Measurements from ENCODE around the gene LATS2. TPM values are rescaled to one million over a fixed set of nuclear protein-coding genes. Genes with fewer than 3 reads are reported as not detected.
"Not testable (repeated sequence)": the region's sequence is repeated elsewhere in the genome, so short reads cannot be mapped to it uniquely, and the experiment has no call there.

The LATS2 gene
- total RNA-seq, 1 donor from 2014 or later, result 104 TPM

DNA sequence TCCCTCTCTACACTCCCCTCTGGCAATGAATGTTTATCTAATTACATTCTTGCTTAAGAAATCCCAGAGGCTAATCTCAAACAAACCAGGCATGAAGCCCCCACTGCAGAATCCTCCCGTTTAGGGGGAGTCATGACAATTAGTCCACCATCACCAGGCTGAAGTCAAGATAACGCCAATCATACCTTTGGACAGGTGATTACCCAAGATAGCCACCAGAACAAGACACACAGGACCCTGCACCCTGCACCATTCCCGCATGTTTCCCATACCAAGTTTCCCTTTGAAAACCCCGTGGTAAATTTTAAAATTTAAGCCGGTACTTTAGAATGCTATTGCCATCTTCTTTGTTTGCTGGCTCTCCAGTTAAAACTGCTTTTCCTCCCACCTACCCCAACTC, 94.0 kb downstream of the LATS2 start:
- H3K4me3 Mint-ChIP-seq (ENCODE audit: unreplicated experiment), result no peak overlapping the region
- peaks cover 12% of the 10 kb centered on the region for H3K4me1 Mint-ChIP-seq (ENCODE audit: low read depth)
- TF ChIP-seq, protein P1, sequence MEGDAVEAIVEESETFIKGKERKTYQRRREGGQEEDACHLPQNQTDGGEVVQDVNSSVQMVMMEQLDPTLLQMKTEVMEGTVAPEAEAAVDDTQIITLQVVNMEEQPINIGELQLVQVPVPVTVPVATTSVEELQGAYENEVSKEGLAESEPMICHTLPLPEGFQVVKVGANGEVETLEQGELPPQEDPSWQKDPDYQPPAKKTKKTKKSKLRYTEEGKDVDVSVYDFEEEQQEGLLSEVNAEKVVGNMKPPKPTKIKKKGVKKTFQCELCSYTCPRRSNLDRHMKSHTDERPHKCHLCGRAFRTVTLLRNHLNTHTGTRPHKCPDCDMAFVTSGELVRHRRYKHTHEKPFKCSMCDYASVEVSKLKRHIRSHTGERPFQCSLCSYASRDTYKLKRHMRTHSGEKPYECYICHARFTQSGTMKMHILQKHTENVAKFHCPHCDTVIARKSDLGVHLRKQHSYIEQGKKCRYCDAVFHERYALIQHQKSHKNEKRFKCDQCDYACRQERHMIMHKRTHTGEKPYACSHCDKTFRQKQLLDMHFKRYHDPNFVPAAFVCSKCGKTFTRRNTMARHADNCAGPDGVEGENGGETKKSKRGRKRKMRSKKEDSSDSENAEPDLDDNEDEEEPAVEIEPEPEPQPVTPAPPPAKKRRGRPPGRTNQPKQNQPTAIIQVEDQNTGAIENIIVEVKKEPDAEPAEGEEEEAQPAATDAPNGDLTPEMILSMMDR (IDR thresholded peaks at IDR 0.05), result no peak
- no peak overlapping the region for H3K27ac Mint-ChIP-seq (ENCODE audit: unreplicated experiment)
- DNase-seq (ENCODE audit: low spot score), result no peak
- H3K27me3 Mint-ChIP-seq (ENCODE audit: low read depth), result no peaks in the 10 kb centered on the region
- no peaks in the 10 kb centered on the region for H3K36me3 Mint-ChIP-seq (ENCODE audit: low read depth)
- H3K9me3 Mint-ChIP-seq (ENCODE audit: low read depth), result no peaks in the 10 kb centered on the region

DNA sequence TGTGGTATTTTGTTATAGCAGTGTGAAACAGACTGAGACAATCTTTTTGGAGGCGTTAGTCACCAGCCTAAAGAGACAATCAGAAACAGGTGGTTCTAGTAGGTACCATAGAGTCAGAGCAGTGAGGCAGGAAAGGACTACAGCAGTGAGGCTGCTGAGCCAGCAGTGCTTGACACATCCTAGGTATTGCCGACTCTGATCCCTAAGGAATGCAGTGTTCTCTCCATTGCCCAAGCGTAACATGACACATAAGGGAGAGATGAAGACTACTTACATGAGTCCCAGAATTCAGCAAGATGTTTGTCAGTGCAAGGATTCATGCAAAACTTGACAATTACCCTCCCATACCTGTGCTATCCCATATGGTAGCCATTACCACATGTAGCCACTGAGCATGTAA, 96.5 kb downstream of the LATS2 start:
- peaks cover 2% of the 10 kb centered on the region for H3K27me3 Mint-ChIP-seq (ENCODE audit: low read depth)
- peaks cover 17% of the 10 kb centered on the region for H3K4me1 Mint-ChIP-seq (ENCODE audit: low read depth)
- TF ChIP-seq, protein P1 (IDR thresholded peaks at IDR 0.05), result no peak
- no peaks in the 10 kb centered on the region for H3K36me3 Mint-ChIP-seq (ENCODE audit: low read depth)
- no peak for DNase-seq (ENCODE audit: low spot score)
- H3K27ac Mint-ChIP-seq (ENCODE audit: unreplicated experiment), result no peak overlapping the region
- no peaks in the 10 kb centered on the region for H3K9me3 Mint-ChIP-seq (ENCODE audit: low read depth)
- H3K4me3 Mint-ChIP-seq (ENCODE audit: unreplicated experiment), result no peak overlapping the region

DNA sequence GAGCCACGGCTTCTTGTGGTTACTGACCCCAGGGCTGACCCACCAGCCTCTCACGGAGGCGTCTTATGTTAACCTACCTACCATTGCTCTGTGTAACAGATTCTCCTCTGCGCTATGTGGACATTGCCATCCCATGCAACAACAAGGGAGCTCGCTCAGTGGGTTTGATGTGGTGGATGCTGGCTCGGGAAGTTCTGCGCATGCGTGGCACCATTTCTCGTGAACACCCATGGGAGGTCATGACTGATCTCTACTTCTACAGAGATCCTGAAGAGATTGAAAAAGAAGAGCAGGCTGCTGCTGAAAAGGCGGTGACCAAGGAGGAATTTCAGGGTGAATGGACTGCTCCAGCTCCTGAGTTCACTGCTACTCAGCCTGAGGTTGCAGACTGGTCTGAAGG, 99.7 kb downstream of the LATS2 start:
- H3K9me3 Mint-ChIP-seq (ENCODE audit: low read depth); H3K36me3 Mint-ChIP-seq (ENCODE audit: low read depth); DNase-seq (ENCODE audit: low spot score); H3K4me3 Mint-ChIP-seq (ENCODE audit: unreplicated experiment); H3K27ac Mint-ChIP-seq (ENCODE audit: unreplicated experiment); H3K27me3 Mint-ChIP-seq (ENCODE audit: low read depth); H3K4me1 Mint-ChIP-seq (ENCODE audit: low read depth): not testable (repeated sequence)

DNA sequence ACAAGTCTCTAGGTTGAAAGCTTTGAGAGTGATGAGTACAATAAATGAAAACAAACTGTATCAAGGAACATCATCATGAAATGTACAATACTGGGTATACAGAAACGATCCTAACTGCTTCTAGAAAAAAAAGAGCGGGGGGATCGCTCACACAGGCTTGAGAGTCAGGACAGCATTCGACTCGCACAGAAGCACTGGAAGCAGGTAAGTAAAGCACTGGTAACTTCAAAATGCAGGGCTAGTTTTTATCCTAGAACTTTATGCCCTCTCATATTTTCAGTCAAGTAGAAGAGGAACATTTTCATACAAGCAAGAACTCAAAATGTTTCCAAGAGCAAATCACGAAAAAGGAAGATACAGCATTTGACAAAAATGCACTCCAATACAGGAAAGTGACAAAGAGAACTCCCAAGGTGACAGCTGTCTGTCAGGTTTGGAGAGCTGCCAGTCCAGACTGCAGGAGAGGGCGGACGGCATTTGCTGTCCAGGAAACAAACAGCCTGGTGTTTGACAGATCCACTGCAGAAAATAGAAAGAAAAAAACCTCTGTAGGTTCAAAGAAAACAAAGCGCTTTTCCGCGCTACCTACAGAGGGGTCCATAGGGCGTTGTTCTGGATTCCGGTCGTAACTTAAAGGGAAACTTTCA, 100.6 kb downstream of the LATS2 start:
- Mint-ChIP-seq H3K4me3 (ENCODE audit: unreplicated experiment) (no peak overlapping the region), H3K27ac (ENCODE audit: unreplicated experiment) (no peak overlapping the region), H3K9me3 (ENCODE audit: low read depth) (no peaks in the 10 kb centered on the region), H3K4me1 (ENCODE audit: low read depth) (peaks cover 6% of the 10 kb centered on the region), H3K27me3 (ENCODE audit: low read depth) (peaks cover 2% of the 10 kb centered on the region), H3K36me3 (ENCODE audit: low read depth) (no peaks in the 10 kb centered on the region)
- DNase-seq (ENCODE audit: low spot score), result no peak
- TF ChIP-seq, protein P1 (IDR thresholded peaks at IDR 0.05), result no peak

DNA sequence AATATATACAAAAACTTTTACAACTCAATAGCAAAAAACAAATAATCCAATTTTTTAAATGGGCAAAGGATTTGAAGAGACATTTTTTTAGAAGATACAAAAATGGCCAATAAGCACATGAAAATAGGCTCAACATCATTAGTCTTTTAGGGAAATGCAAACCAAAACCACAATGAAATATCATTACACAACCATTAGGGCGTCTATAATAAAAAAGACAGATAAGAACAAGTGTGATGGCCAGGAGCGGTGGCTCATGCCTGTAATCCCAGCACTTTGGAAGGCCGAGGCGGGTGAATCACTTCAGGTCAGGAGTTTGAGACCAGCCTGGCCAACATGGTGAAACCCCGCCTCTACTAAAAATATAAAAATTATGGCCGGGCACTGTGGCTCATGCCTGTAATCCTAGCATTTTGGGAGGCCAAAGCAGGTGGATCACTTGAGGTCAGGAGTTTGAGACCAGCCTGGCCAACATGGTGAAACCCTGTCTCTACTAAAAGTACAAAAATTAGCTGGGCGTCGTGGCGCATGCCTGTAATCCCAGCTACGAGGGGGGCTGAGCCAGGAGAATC, 104.3 kb downstream of the LATS2 start:
- not testable (repeated sequence) for H3K9me3 Mint-ChIP-seq (ENCODE audit: low read depth); H3K36me3 Mint-ChIP-seq (ENCODE audit: low read depth); H3K27ac Mint-ChIP-seq (ENCODE audit: unreplicated experiment); H3K27me3 Mint-ChIP-seq (ENCODE audit: low read depth); DNase-seq (ENCODE audit: low spot score); H3K4me3 Mint-ChIP-seq (ENCODE audit: unreplicated experiment); H3K4me1 Mint-ChIP-seq (ENCODE audit: low read depth)

DNA sequence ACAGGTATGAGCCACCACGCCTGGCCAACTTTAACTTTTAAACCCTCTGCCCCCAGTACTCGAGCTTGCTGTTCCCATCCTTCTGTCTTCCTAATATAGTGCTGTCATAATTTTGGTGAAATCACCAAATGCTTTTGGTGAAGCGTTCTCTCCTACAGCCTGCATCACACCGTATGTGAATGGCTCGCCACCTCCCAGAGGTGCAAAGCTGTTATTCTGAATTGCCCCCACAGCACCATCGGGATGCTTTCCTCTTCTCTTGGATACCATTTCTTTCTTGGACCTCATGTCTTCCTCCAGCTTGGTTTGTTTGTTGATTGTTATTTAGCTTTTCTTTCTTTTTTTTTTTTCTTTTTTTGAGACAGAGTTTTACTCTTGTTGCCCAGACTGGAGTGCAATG, 105.9 kb downstream of the LATS2 start:
- DNase-seq (ENCODE audit: low spot score), result no peak
- H3K36me3 Mint-ChIP-seq (ENCODE audit: low read depth), result no peaks in the 10 kb centered on the region
- no peaks in the 10 kb centered on the region for H3K9me3 Mint-ChIP-seq (ENCODE audit: low read depth)

More for the DNA sequence above, 105.9 kb downstream of the LATS2 start:
- Mint-ChIP-seq H3K27me3 (ENCODE audit: low read depth) (peaks cover 1% of the 10 kb centered on the region), H3K4me3 (ENCODE audit: unreplicated experiment) (no peak overlapping the region), H3K4me1 (ENCODE audit: low read depth) (peaks cover under 1% of the 10 kb centered on the region), H3K27ac (ENCODE audit: unreplicated experiment) (no peak overlapping the region)
- TF ChIP-seq, protein P1 (IDR thresholded peaks at IDR 0.05), result no peak

Data from chondrocyte (in vitro differentiated cells).